ENCODE results near the gene NKAIN2. TPM values are rescaled to one million over a fixed set of nuclear protein-coding genes. Genes with fewer than 3 reads are reported as not detected.

The NKAIN2 gene
- total RNA-seq (2014; rRNA removed; shearing (Covaris generic)): 3.7 and 4.0 TPM in 2 replicates
- 0.92 and 2.5 TPM in 2 replicates for polyA plus RNA-seq (2014; cell fraction: nucleus; rRNA removed)

GRCh38 chr6:123803504-123804013, at the start of gene NKAIN2:
Gene NKAIN2 (plus strand): TSS chr6:123803865.
- no peak for DNase-seq (ENCODE audit: extremely low read depth, low read depth)

GRCh38 chr6:123759472-123759871, 44.2 kb upstream of the NKAIN2 start:
- DNase-seq (ENCODE audit: extremely low read depth, low read depth): no peak

- DNase-seq (ENCODE audit: extremely low read depth, low read depth): no peak
Measured at GRCh38 chr6:123763904-123764303, 39.8 kb upstream of the NKAIN2 start.

- no peak for DNase-seq (ENCODE audit: extremely low read depth, low read depth)
Measured at GRCh38 chr6:123764722-123765121, 38.9 kb upstream of the NKAIN2 start.

GRCh38 chr6:123768921-123769320, 34.7 kb upstream of the NKAIN2 start:
- no peak for DNase-seq (ENCODE audit: extremely low read depth, low read depth)

- no peak for DNase-seq (ENCODE audit: extremely low read depth, low read depth)
Measured at GRCh38 chr6:123769431-123769830, 34.2 kb upstream of the NKAIN2 start.

- no peak for DNase-seq (ENCODE audit: extremely low read depth, low read depth)
Measured at GRCh38 chr6:123770247-123770949, 33.3 kb upstream of the NKAIN2 start.

- no peak for DNase-seq (ENCODE audit: extremely low read depth, low read depth)
Measured at GRCh38 chr6:123771126-123771525, 32.5 kb upstream of the NKAIN2 start.

GRCh38 chr6:123777563-123777962, 26.1 kb upstream of the NKAIN2 start:
- peak; percentile 48 for DNase-seq (ENCODE audit: extremely low read depth, low read depth)

- DNase-seq (ENCODE audit: extremely low read depth, low read depth): no peak
Measured at GRCh38 chr6:123780021-123780420, 23.6 kb upstream of the NKAIN2 start.

GRCh38 chr6:123784330-123784729, 19.3 kb upstream of the NKAIN2 start:
- no peak for DNase-seq (ENCODE audit: extremely low read depth, low read depth)

GRCh38 chr6:123785039-123785438, 18.6 kb upstream of the NKAIN2 start:
- DNase-seq (ENCODE audit: extremely low read depth, low read depth): no peak

- DNase-seq (ENCODE audit: extremely low read depth, low read depth): no peak
Measured at GRCh38 chr6:123788319-123788718, 15.3 kb upstream of the NKAIN2 start.

GRCh38 chr6:123794190-123794589, 9.5 kb upstream of the NKAIN2 start:
- no peak for DNase-seq (ENCODE audit: extremely low read depth, low read depth)

- DNase-seq (ENCODE audit: extremely low read depth, low read depth): no peak
Measured at GRCh38 chr6:123794799-123795198, 8.9 kb upstream of the NKAIN2 start.

GRCh38 chr6:123801067-123801466, 2.6 kb upstream of the NKAIN2 start:
- peak; percentile 86 for DNase-seq (ENCODE audit: extremely low read depth, low read depth)

GRCh38 chr6:123802351-123802696, 1.3 kb upstream of the NKAIN2 start:
- peak; percentile 84 for DNase-seq (ENCODE audit: extremely low read depth, low read depth)

GRCh38 chr6:123802697-123803503, 765 bp upstream of the NKAIN2 start:
- DNase-seq (ENCODE audit: extremely low read depth, low read depth): no peak

GRCh38 chr6:123804014-123804786, 535 bp downstream of the NKAIN2 start:
- DNase-seq (ENCODE audit: extremely low read depth, low read depth): peak; percentile 31

- DNase-seq (ENCODE audit: extremely low read depth, low read depth): no peak
Measured at GRCh38 chr6:123804787-123805540, 1.3 kb downstream of the NKAIN2 start.
